Choroid plexus epithelial cell (primary cell): ENCODE measurements around the gene NACC2.
A peak's percentile ranks its signal among the peaks of the same experiment; 100 is the strongest.

Experiments used
- DNase-seq: peaks from one replicate; pipeline ENCODE4 v3.0.0-alpha.2; 2010; ENCODE audit warnings: low read depth
- H3K4me3 ChIP-seq: 2 replicates; pipeline ENCODE4 v1.5.1; 2011; ENCODE audit warnings: low read depth, mild to moderate bottlenecking, control low read depth, low read length, moderate library complexity
- TF ChIP-seq, protein P1 (sequence below): conservative IDR thresholded peaks from 2 replicates; pipeline ENCODE4 v1.5.1; 2011; ENCODE audit warnings: low read depth, mild to moderate bottlenecking, control low read depth, inconsistent platforms, low read length, moderate library complexity

The NACC2 gene

DNA sequence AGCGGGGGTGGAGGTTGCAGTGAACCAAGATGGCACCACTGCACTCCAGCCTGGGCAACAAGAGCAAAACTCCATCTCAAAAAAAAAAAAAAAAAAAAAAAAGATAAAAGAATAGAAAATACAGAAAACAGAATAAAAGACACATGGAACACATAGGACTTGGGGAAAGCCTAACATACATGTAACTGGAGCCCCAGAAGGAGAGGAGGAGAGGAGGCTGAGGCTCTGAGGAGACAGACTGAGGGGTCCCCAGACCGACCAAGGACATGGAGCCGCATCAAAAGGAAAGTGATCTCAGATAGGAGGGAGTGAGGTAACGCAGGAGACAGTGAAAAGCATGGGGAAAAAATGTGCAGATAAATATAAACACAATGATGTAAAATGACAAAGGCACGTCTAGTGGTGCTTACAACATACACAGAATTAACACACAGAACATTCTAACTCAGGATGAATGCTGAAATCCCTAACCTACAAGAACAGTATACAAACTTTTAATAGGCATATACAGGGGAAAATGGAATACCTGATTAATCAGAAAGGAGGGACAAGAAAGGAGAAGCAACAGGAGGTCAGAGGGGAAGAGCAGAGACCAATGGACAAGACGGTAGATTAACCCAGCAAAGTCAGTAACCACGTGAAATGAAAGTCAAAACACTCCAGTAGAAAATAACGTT lies 68.7 kb downstream of the NACC2 start:
- TF ChIP-seq, protein P1, sequence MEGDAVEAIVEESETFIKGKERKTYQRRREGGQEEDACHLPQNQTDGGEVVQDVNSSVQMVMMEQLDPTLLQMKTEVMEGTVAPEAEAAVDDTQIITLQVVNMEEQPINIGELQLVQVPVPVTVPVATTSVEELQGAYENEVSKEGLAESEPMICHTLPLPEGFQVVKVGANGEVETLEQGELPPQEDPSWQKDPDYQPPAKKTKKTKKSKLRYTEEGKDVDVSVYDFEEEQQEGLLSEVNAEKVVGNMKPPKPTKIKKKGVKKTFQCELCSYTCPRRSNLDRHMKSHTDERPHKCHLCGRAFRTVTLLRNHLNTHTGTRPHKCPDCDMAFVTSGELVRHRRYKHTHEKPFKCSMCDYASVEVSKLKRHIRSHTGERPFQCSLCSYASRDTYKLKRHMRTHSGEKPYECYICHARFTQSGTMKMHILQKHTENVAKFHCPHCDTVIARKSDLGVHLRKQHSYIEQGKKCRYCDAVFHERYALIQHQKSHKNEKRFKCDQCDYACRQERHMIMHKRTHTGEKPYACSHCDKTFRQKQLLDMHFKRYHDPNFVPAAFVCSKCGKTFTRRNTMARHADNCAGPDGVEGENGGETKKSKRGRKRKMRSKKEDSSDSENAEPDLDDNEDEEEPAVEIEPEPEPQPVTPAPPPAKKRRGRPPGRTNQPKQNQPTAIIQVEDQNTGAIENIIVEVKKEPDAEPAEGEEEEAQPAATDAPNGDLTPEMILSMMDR = no peak
- no peak for DNase-seq
- no peak overlapping the region for H3K4me3 ChIP-seq

DNA sequence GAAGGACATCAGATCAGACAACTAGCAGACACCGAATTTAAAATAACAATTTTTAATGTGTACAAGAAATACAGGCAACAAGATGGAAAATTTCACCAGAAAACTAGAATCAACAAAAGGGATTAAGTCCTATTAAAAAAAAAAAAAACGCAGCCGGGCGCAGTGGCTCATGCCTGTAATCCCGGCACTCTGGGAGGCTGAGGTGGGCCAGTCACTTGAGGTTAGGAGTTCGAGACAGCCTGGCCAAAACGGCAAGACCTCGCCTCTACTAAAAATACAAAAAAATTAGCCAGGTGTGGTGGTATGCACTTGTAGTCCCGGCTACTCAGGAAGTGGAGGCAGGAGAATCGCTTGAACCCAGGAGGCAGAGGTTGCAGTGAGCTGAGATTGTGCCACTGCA lies 69.6 kb downstream of the NACC2 start:
- TF ChIP-seq, protein P1 = no peak
- no peak overlapping the region for H3K4me3 ChIP-seq
- DNase-seq = no peak

DNA sequence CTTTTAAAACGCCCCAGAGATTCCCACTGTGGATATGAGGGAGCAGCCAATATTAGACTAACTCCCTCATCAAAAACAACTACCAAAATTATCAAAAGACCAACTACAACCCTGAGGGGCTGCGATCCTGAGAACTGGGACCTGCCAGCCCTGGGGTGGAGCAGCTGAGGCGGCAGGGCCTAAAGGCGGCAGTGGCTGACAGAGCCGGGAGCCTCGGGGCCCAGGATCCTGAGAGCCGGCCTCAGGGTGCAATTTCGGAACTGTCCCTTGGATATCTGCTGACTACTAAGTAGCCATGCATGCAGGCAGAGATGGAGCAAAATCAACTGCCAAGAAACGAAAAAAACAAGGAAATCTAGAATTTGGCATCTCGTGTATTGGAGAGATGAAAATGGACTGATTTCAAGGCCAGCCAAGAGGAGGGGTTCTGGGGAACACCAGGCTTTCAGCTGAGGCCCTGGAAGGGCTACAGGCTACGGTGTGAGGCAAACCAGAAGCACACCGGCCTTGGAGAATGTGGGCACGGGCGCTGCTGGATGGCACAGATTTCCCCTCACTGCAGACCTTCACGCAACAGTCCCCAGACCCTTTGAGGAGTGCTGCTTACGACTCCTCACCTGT lies 70.3 kb downstream of the NACC2 start:
- no peak overlapping the region for H3K4me3 ChIP-seq
- DNase-seq = no peak
- TF ChIP-seq, protein P1 = no peak

DNA sequence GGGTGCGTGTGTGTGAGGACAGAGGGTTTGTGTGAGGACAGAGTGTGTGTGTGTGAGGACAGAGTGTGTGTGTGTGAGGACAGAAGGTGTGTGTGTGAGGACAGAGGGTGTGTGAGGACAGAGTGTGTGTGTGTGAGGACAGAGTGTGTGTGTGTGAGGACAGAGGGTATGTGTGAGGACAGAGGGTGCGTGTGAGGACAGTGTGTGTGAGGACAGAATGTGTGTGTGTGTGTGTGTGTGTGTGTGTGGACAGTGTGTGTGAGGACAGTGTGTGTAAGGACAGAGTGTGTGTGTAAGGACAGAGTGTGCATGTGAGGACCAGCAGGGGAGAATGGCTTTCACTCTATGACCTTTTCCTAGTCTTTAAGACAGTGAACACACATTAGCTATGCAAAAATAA lies 70.8 kb downstream of the NACC2 start:
- TF ChIP-seq, protein P1 = no peak
- no peak for DNase-seq
- H3K4me3 ChIP-seq = no peak overlapping the region

DNA sequence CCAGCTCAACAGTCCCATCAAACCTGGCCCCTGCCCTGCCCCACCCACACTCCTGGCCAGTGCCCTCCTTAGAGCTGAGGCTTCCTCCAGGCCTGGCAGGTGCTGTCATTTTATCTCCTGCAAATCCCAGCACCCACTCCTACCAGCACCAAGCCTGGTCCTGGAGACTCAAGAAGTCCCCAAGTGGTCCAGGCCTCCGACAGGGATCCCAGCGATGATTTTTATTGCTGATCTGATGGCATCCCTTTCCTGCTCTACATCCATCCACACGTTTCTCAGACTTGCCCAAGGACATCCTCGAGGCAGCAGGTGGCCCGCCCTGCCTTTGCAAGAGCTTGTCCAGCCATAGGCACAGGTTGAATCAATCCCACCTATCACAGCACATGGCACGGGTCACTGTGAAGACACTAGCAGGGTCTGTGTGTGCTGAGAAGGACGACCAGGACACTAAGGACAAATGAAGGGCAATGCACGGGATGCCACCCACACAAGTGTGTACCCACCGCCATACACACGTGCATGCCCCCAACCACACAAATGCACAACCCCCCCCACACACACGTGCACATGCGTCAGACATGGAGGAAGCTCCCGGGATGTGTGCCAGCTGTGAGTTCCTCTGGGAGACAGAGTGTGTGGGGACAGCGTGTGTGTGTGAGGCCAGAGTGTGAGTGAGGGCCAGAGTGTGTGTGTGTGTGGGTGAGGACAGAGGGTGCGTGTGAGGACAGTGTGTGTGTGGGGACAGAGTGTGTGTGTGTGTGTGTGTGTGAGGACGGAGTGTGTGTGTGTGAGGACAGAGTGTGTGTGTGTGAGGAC lies 71.5 kb downstream of the NACC2 start:
- no peak overlapping the region for H3K4me3 ChIP-seq
- TF ChIP-seq, protein P1 = no peak
- peak; percentile 63 for DNase-seq

DNA sequence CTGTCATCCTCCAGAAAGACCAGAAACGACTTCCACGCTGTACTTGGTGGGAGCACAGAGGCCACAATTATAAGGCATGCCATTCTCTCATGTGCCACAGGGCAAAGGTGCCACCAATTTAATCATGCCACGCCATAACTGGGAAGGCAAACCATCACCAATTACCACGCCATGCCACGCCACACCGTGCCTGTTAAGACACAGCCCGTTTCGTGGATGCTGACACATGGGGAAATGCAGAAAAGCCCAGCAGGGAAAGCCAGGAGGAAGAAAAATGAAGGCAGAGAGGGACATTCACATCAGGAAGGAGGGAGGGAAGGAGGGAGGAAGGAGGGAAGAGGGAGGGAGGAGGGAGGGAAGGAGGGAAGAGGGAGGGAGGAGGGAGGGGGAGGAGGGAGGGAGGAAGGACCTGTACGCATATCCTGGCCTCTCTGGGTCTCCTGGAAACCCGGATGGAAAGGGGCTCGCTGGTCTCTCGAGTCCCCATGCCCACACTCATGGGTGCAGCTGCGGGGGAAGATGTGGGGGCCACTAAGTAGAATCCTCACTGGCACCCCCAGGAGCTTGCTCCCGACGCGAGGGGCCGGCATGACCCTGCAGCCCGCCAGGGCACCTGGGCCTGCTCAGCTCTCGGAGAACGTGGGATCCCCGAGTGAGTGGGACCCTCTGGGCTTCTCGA lies 72.2 kb downstream of the NACC2 start:
- DNase-seq = no peak
- TF ChIP-seq, protein P1 = no peak
- no peak overlapping the region for H3K4me3 ChIP-seq
